GM21786 (cell line): ENCODE measurements around the gene WWOX.

Experiments used
- ATAC-seq: cut with Tn5 transposase; IDR thresholded peaks from one replicate; pipeline ENCODE4 v1.9.1; 2021; ENCODE audit not compliant: unreplicated experiment

Gene WWOX

GRCh38 chr16:78326731-78327130 lies 227.3 kb downstream of the WWOX start:
- no peak for ATAC-seq

GRCh38 chr16:78331731-78332130 lies 232.3 kb downstream of the WWOX start:
- ATAC-seq: no peak

DNA sequence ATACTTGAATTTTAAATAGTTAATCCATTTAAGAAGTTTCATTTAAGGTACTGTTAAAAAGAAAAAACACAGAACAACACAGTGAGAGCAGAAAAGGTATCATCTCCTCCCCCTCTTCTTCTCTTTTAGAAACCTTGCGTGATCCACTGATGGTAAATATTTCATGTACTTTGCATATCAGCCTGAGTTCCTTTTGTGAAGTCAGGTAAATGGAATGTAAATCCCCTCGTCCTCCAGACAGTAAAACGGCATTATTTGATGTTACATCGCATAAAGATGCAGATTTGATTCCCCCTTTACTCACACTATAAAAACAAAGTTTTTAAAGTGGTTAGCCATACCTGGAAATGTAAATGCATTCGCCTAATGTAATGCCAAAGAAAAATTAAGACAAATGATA lies 234.4 kb downstream of the WWOX start:
- ATAC-seq: no peak

DNA sequence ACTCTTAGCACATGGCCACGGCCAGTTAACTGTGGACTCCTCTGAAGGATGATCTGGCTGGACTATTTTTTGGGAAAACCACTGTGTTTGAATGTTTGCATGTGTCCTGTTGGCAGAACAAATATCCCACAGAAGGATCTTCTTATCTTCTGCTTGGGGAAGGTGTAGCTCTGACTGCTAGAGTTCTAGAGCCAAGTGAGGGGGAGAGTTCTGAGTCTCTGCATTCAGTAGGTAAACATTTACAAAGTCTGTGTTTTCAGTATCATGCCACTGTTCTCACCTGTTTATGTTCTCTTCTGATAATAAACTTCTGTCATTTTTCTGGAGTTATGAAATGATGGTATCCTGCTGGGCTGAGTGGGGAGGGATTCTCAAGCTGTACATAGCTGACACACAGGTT lies 241.1 kb downstream of the WWOX start:
- no peak for ATAC-seq

DNA sequence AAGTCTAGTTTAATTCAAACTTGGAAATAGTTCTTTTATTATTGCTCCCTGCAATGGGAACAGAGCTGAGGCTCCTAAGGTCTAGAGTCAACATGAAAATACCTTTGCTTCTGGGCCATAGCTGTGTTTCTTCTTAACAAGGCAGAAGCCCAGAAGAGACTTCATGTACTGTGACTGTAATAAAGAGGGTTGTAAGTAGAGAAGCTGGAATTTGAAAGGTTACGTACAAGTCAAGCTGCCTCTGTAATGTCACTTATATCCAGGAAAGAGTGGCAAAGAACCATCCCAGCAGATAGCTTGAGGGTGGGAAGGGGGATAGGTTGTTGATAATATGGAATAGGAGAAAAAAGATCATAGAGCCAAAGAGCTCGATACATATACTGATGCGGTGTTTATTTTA lies 248.6 kb downstream of the WWOX start:
- ATAC-seq: no peak

GRCh38 chr16:78348886-78349285 lies 249.4 kb downstream of the WWOX start:
- ATAC-seq: no peak

- ATAC-seq: no peak
Measured at GRCh38 chr16:78352184-78352583, 252.7 kb downstream of the WWOX start.

DNA sequence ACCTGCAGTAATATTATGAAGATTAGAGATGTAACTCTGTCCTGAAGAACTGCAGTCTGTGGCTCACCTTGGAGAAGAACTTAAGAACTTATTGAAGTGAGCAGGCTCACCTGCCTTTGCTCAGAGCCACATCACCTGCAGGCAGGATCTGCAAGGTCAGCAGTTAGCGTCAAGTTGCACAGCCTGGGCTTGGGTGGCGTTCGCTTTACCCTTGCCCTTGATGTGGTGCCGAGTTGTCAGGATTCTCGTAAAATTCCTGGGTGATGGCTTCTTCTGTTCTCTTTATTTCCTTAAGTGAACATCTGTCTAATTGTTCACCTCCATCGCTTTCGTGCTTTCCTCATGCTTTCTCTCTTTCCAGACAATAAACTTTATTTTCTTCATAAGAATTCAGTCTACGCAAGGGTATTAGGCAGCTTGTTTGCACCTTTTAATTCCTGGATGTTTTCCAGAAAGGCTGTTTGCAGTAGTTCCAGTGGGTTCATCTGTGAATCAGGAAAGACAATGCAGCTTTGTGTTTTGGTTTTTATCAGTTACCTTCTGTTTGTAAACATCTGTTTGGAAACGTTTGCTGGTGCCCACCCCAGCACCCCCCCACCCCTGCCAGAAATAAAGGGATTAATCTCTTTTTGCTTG lies 254.3 kb downstream of the WWOX start:
- no peak for ATAC-seq

GRCh38 chr16:78362524-78363135 lies 263.2 kb downstream of the WWOX start:
- no peak for ATAC-seq

GRCh38 chr16:78363843-78364555 lies 264.5 kb downstream of the WWOX start:
- no peak for ATAC-seq

DNA sequence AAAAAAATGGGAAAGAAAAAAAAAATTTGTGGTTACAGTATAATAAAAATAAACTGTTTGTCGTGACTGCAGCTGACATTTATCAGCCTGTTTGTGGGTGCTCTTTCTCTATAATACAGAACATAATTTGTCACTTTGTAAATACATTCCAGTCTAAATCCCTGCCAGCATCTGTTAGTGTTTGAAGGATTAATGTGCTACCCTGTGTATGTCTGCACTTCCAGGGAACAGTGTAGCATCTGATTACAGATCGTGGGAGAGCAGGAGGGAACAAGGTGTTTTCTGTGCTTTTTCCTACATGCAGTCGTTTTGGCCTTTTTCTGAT lies 265.1 kb downstream of the WWOX start:
- no peak for ATAC-seq

DNA sequence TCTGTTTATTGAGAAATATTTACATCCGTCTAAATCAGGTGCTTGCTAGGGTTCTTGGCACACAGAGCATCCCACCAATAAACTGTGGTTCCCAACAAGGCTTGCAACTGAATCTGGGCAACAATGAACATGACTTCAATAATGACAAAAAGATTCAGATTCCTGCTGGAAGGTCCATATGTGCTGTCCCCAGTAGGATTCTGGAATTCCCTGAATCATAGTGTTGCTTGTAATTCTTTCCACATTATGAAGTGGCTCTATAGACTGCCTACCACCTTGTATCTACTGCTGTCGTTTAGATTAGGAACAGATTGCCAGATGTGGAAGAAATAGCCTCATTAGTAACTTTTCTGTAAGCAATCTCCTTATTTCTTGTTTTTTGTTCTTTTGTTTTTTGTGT lies 265.9 kb downstream of the WWOX start:
- ATAC-seq: no peak

DNA sequence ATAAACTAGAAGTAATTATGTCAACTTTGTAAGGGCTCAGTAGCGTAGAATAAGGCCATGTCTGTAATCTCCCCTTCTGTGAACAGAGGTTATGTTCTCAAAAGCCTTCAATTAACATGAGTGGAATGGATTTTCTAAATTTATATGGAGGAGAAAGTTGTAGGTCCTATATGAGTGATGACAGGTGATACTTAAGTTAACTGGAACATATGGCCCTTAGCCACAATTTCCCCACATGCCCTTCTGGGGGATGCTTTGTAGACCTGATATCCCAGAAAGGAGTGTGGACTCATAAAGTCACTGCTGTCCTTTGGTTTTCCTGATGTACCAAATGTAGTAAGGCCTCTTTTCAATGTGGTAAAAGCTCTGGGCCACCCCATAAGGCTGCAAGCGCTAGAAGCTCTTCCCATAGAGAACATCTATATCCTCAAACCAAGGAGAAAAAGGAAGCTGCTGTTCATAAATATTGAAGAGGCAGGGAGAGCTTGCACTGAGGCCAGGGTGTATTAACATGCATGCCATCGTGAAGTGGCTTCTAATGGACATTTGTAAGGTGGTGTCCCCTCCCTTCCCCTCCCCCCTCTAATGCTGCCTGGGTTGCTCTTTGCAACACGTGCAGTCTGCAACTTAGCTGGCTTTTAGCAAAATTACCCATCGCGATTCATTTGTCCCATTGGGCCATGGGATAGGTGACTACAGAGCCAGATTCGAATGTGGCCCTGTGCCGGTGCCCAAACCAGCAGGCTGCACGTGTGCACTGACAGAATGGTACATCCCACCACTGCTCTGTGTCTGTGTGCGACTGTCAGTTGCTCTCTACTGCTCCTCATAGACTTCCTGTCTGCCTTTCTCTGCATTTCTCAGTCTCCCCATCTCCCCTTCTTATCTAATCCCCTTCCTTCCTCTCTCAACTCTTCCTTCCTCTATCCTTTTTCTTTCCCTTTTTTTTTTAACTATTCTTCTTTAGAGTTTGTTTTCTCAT lies 269.0 kb downstream of the WWOX start:
- no peak for ATAC-seq

- no peak for ATAC-seq
Measured at GRCh38 chr16:78372277-78372676, 272.8 kb downstream of the WWOX start.

DNA sequence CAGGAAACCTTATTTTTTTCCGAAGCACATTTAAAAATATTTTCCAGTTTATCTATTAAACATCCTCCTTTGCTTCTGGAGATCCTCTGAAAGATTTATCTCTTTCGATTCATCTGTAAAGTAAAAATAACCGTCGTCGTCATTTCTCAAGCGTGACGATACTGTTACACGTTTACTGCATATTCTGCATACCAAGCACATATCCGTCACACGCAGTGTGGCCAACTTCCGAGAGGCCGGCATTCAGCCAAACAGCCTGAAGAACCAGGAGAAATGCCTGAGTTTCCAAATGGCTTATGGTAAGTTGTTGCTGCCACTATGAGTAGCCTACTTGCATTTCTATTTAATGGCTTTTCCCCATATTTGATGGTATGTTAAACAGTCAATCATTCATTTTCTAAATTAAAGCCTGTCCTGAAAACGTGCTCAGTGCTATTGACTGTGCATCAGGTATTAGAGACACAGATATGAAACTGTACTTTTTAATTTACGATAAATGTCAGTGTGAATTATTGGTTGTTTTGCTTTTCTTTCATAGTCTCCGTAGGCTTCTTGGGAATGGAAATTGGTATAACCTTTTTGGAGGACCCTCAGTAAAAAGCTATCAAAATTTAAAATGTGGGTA lies 275.7 kb downstream of the WWOX start:
- no peak for ATAC-seq

DNA sequence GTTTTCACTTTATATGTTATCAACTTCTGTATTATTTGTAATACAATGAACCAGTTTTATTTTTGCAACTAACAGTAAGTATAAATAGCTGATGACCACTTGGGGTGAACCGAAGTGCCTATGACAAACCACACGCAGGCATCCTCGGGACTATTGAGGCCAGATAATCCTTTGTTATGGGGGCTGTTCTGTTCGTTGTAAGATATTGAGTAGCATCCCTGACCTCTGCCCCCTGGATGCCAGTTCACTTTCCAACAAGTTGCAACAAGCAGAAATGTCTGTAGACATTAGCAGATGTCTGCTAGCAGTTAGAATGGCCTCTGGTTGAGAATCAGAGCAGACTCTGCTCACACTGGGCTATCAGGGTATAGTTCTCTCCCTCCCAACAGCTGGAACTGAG lies 277.0 kb downstream of the WWOX start:
- ATAC-seq: no peak

GRCh38 chr16:78377312-78377711 lies 277.9 kb downstream of the WWOX start:
- ATAC-seq: no peak

DNA sequence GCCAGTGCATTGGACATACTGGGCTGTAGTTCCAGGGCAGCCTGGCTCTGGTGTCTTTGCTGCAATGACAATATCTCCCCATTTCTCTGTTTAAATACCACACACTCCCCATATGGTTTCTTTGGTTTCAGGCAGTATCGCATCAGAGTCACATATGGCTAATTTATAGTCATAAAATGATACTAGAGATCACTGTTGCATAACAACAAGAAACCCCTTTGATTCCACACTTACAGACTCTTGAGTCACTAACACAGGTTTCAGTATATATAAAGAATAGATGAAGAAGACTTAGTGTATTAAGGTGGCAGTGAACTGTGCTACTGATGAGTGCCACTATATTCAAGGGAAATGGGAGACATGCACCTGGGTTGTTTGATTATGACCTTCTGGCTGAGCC lies 281.6 kb downstream of the WWOX start:
- no peak for ATAC-seq

DNA sequence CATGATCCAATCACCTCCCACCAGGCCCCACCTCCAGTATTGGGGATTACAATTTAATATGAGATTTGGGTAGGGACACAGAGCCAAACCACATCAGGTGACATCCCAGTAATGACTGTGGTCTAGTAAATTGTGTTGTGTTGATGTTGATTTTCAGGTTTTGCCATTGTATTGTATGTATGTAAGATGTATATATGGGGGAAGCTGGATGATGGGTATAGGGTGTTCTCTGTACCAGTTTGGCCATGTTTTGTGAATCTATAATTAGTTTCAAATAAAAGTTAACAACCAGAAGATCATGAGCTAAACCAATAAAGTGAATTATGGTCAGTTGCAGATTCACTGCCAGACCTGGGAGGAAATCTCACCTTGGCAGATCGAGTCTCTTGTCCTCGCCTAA lies 283.7 kb downstream of the WWOX start:
- no peak for ATAC-seq

DNA sequence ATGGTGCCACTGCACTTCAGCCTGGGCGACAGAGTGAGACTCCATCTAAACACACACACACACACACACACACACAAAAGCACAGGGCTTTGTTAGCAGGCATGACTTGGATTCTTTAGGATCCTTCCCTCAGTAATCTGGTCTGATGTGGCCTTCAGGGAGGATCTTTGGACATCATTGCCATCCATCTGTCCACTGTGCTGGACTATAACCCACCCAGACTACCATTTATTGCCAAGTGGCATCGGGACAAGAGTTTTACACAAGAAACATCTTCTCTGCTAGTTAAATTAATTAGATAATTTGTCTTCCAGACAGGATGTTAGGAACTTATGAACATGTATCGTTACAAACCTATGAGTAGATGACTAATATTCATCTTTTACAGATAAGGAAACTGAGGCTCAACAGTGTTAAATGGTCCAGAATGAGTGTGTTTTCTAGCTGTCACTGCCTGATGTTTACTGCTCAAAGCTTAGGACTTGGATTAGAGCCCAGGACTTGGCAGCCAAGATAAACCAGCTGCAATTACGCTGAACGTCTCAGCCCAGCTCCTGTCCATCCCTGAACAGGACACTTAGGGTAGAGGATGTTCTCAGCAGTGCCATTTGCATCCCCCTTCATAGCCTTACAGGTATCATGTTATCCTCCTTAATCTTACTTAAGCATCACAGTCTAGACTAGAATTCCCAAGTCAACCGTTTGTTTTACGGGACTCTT lies 285.8 kb downstream of the WWOX start:
- no peak for ATAC-seq
